WTC11 (cell line): ENCODE results near the gene ABTB2. TPM values are rescaled to one million over a fixed set of nuclear protein-coding genes. Genes with fewer than 3 reads are reported as not detected.

Source experiments
- ATAC-seq: fragments of 200-7000 bp; cut with Tn5 transposase; 2 replicates; pipeline ENCODE4 v1.10.0; 2021; ENCODE audit warnings: mild to moderate bottlenecking, moderate library complexity
- CTCF ChIA-PET: fragments of 300-600 bp; sonication (Branson Sonifier 250); formaldehyde crosslinking; loops from one replicate; lab custom pipeline; 2021; ENCODE audit warnings: antibody characterized with exemption; lab: Charles Lee
- POLR2A ChIA-PET: fragments of 350-600 bp; sonication (Branson Sonifier 250); formaldehyde crosslinking; loops from one replicate; lab custom pipeline; 2021; ENCODE audit warnings: antibody characterized with exemption; lab: Charles Lee
- DNase-seq: peaks from one replicate; pipeline ENCODE4 v3.0.0; 2021; ENCODE audit warnings: low spot score
- H3K27ac Mint-ChIP-seq: 2 replicates; pipeline ENCODE4 v1.8.0; 2021; ENCODE audit warnings: mixed read lengths
- H3K27me3 Mint-ChIP-seq: 2 replicates; pipeline ENCODE4 v1.8.0; 2021; ENCODE audit warnings: low read depth, mild to moderate bottlenecking, moderate library complexity, mixed read lengths
- H3K36me3 Mint-ChIP-seq: 2 replicates; pipeline ENCODE4 v1.8.0; 2021; ENCODE audit warnings: mixed read lengths
- H3K4me1 Mint-ChIP-seq: 2 replicates; pipeline ENCODE4 v1.8.0; 2022; ENCODE audit warnings: mixed read lengths
- H3K4me3 Mint-ChIP-seq: 2 replicates; pipeline ENCODE4 v1.8.0; 2021; ENCODE audit warnings: mild to moderate bottlenecking, moderate library complexity, mixed read lengths
- H3K9me3 Mint-ChIP-seq: 2 replicates; pipeline ENCODE4 v1.8.0; 2021; ENCODE audit warnings: mixed read lengths
- ATF1 ChIP-seq: sonication (generic); formaldehyde crosslinking; IDR thresholded peaks from 2 replicates; pipeline ENCODE4 v1.8.1; 2023; ENCODE audit warnings: mild to moderate bottlenecking, moderate library complexity, missing genetic modification reagents
- ATF2 ChIP-seq: sonication (generic); formaldehyde crosslinking; IDR thresholded peaks from 2 replicates; pipeline ENCODE4 v1.8.1; 2022; ENCODE audit warnings: low read depth, missing genetic modification reagents, borderline replicate concordance
- E2F1 ChIP-seq: sonication (generic); formaldehyde crosslinking; IDR thresholded peaks from 2 replicates; pipeline ENCODE4 v1.8.0; 2022; ENCODE audit warnings: mild to moderate bottlenecking, missing genetic modification reagents
- E2F4 ChIP-seq: sonication (generic); formaldehyde crosslinking; IDR thresholded peaks from 2 replicates; pipeline ENCODE4 v1.8.1; 2022; ENCODE audit warnings: low read depth, mild to moderate bottlenecking, moderate library complexity, missing genetic modification reagents, borderline replicate concordance
- HMGXB4 ChIP-seq: sonication (generic); formaldehyde crosslinking; IDR thresholded peaks from 2 replicates; pipeline ENCODE4 v1.8.1; 2023; ENCODE audit warnings: mild to moderate bottlenecking, moderate library complexity, missing genetic modification reagents
- IRF2 ChIP-seq: sonication (generic); formaldehyde crosslinking; IDR thresholded peaks from 2 replicates; pipeline ENCODE4 v1.8.0; 2022; ENCODE audit warnings: low read depth, missing genetic modification reagents, borderline replicate concordance
- JUN ChIP-seq: sonication (generic); formaldehyde crosslinking; IDR thresholded peaks from 2 replicates; pipeline ENCODE4 v1.8.0; 2023; ENCODE audit warnings: mild to moderate bottlenecking, missing genetic modification reagents
- PREB ChIP-seq: sonication (generic); formaldehyde crosslinking; IDR thresholded peaks from 2 replicates; pipeline ENCODE4 v1.8.1; 2022; ENCODE audit warnings: mild to moderate bottlenecking, missing genetic modification reagents, moderate library complexity, borderline replicate concordance
- SMAD3 ChIP-seq: sonication (generic); formaldehyde crosslinking; IDR thresholded peaks from 2 replicates; pipeline ENCODE4 v1.8.0; 2022; ENCODE audit warnings: missing genetic modification reagents, mild to moderate bottlenecking, borderline replicate concordance
- SMAD4 ChIP-seq: sonication (generic); formaldehyde crosslinking; IDR thresholded peaks from 2 replicates; pipeline ENCODE4 v1.8.0; 2022; ENCODE audit warnings: mild to moderate bottlenecking, missing genetic modification reagents
- SP1 ChIP-seq: sonication (generic); formaldehyde crosslinking; conservative IDR thresholded peaks from 2 replicates; pipeline ENCODE4 v1.8.1; 2022; ENCODE audit warnings: missing genetic modification reagents
- TEAD4 ChIP-seq: sonication (generic); formaldehyde crosslinking; IDR thresholded peaks from 2 replicates; pipeline ENCODE4 v1.8.0; 2022; ENCODE audit warnings: mild to moderate bottlenecking, missing genetic modification reagents
- ZBTB43 ChIP-seq: sonication (generic); formaldehyde crosslinking; IDR thresholded peaks from 2 replicates; pipeline ENCODE4 v1.8.1; 2023; ENCODE audit warnings: mild to moderate bottlenecking, missing genetic modification reagents
- ZNF317 ChIP-seq: sonication (generic); formaldehyde crosslinking; IDR thresholded peaks from 2 replicates; pipeline ENCODE4 v1.8.1; 2023; ENCODE audit warnings: low read depth, mild to moderate bottlenecking, moderate library complexity, missing genetic modification reagents, borderline replicate concordance
- ZNF423 ChIP-seq: fragments of 250-450 bp; sonication (Bioruptor Pico); IDR thresholded peaks from 2 replicates; pipeline ENCODE4 v2.1.2; 2022; ENCODE audit warnings: mild to moderate bottlenecking, moderate library complexity
- ZNF425 ChIP-seq: fragments of 250-450 bp; sonication (Bioruptor Pico); conservative IDR thresholded peaks from 2 replicates; pipeline ENCODE4 v1.9.0; 2021; ENCODE audit warnings: mild to moderate bottlenecking
- total RNA-seq: library from RNA; stranded (reverse); gene quantifications from 3 replicates; pipeline ENCODE4 v1.2.3, GENCODE V29; 2021

ABTB2 gene
- total RNA-seq, 1 experiment from 2014 or later: 12.8 TPM

- no peak for TF ChIP-seq ATF1 (CRISPR knock-in tag)
- TF ChIP-seq E2F4 (CRISPR knock-in tag): no peak
- no peak for TF ChIP-seq SP1 (CRISPR knock-in tag)
- TF ChIP-seq ZNF317 (CRISPR knock-in tag): no peak
- TF ChIP-seq ZBTB43 (CRISPR knock-in tag): no peak
- TF ChIP-seq TEAD4: no peak
- TF ChIP-seq, all 79 proteins: peak for 0
Observed at GRCh38 chr11:34404280-34404679, 46.5 kb upstream of the ABTB2 start (continued).

GRCh38 chr11:34403431-34403830 lies 45.6 kb upstream of the ABTB2 start:
- H3K36me3 Mint-ChIP-seq: no peaks in the 10 kb centered on the region

GRCh38 chr11:34397811-34398210 lies 40.0 kb upstream of the ABTB2 start:
- H3K27ac Mint-ChIP-seq: no peak overlapping the region
- H3K9me3 Mint-ChIP-seq: peaks cover 25% of the 10 kb centered on the region
- CTCF ChIA-PET: interaction anchor here (1.4 kb wide), 1 partner anchor 223 kb away, joined by 4 read pairs; no protein-coding TSS in a partner anchor
- H3K4me3 Mint-ChIP-seq: no peak overlapping the region
- DNase-seq (no peak), ATAC-seq (no peak)
- TF ChIP-seq PREB (CRISPR knock-in tag) (no peak), ATF2 (CRISPR knock-in tag) (no peak), ATF1 (CRISPR knock-in tag) (no peak), E2F1 (CRISPR knock-in tag) (no peak), SMAD3 (no peak), SMAD4 (CRISPR knock-in tag) (no peak), JUN (no peak), HMGXB4 (CRISPR knock-in tag) (no peak), IRF2 (CRISPR knock-in tag) (no peak), ZNF425 (CRISPR knock-in tag) (no peak)
- H3K36me3 Mint-ChIP-seq: no peaks in the 10 kb centered on the region
- peaks cover 3% of the 10 kb centered on the region; the same call in 1 of the 2 replicates for H3K4me1 Mint-ChIP-seq
- H3K27me3 Mint-ChIP-seq: 0 out of 2 replicates have a peak, but pooled peaks cover 5% of the 10 kb centered on the region
- POLR2A ChIA-PET: no interaction called here

More at GRCh38 chr11:34403431-34403830, 45.6 kb upstream of the ABTB2 start:
- TF ChIP-seq ZNF423 (CRISPR knock-in tag) (no peak), IRF2 (CRISPR knock-in tag) (no peak)
- no peak for ATAC-seq
- peaks cover 9% of the 10 kb centered on the region for H3K9me3 Mint-ChIP-seq
- H3K4me3 Mint-ChIP-seq: no peak overlapping the region
- H3K27ac Mint-ChIP-seq: no peak overlapping the region
- H3K27me3 Mint-ChIP-seq: peaks cover 3% of the 10 kb centered on the region
- CTCF ChIA-PET: interaction anchor here (0.6 to 1.1 kb wide), 3 partner anchors 9 to 560 kb away, joined by 3 to 4 read pairs (median 3); no protein-coding TSS in a partner anchor
- no peak for DNase-seq
- H3K4me1 Mint-ChIP-seq: 0 out of 2 replicates have a peak, but pooled peaks cover 6% of the 10 kb centered on the region
- POLR2A ChIA-PET: no interaction called here
